ENCODE results near the gene CEP55.

Gene CEP55

DNA sequence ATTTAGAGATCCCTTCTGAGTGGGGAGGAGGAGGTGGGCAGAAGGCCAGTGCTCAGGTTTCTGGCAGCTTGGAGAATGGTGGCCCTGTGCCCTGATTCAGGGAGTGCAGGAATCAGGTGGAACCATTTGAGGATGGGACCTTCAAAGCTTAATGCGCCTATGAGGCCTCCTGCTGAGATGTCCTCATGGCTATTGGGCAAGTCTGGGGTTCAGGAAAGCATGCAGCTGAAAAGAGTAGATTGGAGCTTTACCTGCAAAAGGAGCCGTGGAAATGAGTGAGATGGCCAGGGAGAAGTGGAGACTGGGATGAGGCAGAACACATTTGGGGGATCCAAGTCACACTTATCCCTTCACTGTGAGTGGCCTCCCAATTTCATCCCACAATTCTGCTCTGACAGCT lies 76.2 kb downstream of the CEP55 start:
- Histone ChIP-seq H3K4me1 (ENCODE audit: control insufficient read depth, low read depth, low read length) (no peaks in the 10 kb centered on the region), H3K36me3 (ENCODE audit: control insufficient read depth, low read depth, low read length) (no peaks in the 10 kb centered on the region), H3K4me3 (ENCODE audit: low read length) (no peak overlapping the region), H3K27ac (ENCODE audit: low read length) (no peak overlapping the region), H3K9me3 (ENCODE audit: control insufficient read depth, low read depth, low read length) (no peaks in the 10 kb centered on the region), H3K27me3 (ENCODE audit: control insufficient read depth, insufficient read depth, low read length) (peaks cover 48% of the 10 kb centered on the region), H3K9ac (ENCODE audit: low read length) (no peak overlapping the region)

DNA sequence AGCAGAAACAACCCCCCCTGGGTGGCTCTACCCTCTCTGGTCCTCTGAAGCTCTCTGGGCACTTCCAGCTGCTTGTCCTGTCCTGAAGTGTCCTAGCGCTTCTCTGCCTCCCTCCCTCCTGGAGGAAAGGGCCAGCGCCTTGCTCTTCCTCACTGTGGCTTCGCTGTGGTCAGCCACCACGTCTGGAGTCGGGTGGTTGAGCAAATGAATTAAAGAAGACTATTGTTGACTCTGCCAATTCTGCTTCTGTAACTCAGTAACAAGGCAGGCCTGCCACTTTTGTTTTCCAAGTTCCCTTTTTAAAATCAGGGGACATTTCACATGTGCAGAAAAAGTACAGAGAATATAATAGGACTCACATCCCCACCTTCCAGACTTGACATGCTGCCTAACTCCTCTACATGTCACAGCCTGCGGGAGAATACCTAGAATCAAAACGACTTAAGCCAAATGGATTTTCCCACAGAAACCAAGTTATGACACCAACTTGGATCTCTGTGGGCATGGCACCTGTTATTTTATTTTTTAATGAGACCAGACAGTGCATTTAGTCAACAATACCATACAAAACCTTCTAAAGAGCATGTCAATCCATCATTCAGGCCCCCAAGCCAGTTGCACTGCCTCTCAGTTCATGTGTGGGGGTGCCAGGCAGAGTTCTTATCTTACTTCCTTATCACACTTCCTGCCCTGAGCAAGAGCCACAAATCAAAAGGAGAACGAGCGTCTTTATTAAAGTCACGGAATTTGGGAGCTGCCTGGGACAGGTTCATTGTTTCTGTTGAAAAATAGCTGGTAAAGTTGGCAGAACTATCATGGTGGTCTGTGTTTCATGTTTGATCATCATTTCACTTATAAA lies 76.9 kb downstream of the CEP55 start:
- Histone ChIP-seq H3K9ac (ENCODE audit: low read length) (no peak overlapping the region), H3K27ac (ENCODE audit: low read length) (no peak overlapping the region), H3K9me3 (ENCODE audit: control insufficient read depth, low read depth, low read length) (no peaks in the 10 kb centered on the region), H3K36me3 (ENCODE audit: control insufficient read depth, low read depth, low read length) (no peaks in the 10 kb centered on the region), H3K4me1 (ENCODE audit: control insufficient read depth, low read depth, low read length) (no peaks in the 10 kb centered on the region), H3K27me3 (ENCODE audit: control insufficient read depth, insufficient read depth, low read length) (peaks cover 41% of the 10 kb centered on the region), H3K4me3 (ENCODE audit: low read length) (no peak overlapping the region)

DNA sequence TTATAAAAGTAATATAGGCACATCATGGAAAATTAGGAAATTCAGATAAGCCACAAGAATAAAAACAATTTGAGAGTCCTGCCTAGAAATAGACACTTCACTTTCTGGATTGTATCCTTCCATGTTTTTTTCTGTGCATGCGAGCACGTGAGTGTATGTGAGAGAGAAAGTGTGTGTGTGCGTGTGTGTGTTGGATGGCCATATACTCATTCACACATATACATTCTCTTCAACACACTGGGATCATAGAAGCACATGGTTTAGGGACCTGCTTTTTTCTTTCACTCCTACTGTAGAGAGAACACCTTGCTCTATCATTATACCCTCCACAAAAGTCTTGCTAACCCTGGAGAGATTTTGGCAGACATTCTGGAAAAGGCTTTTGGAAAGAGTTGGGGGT lies 77.5 kb downstream of the CEP55 start:
- no peaks in the 10 kb centered on the region for H3K9me3 ChIP-seq (ENCODE audit: control insufficient read depth, low read depth, low read length)
- H3K9ac ChIP-seq (ENCODE audit: low read length), result no peak overlapping the region
- no peaks in the 10 kb centered on the region for H3K4me1 ChIP-seq (ENCODE audit: control insufficient read depth, low read depth, low read length)
- H3K27ac ChIP-seq (ENCODE audit: low read length), result no peak overlapping the region
- no peaks in the 10 kb centered on the region for H3K36me3 ChIP-seq (ENCODE audit: control insufficient read depth, low read depth, low read length)
- H3K27me3 ChIP-seq (ENCODE audit: control insufficient read depth, insufficient read depth, low read length), result peaks cover 35% of the 10 kb centered on the region
- H3K4me3 ChIP-seq (ENCODE audit: low read length), result no peak overlapping the region

DNA sequence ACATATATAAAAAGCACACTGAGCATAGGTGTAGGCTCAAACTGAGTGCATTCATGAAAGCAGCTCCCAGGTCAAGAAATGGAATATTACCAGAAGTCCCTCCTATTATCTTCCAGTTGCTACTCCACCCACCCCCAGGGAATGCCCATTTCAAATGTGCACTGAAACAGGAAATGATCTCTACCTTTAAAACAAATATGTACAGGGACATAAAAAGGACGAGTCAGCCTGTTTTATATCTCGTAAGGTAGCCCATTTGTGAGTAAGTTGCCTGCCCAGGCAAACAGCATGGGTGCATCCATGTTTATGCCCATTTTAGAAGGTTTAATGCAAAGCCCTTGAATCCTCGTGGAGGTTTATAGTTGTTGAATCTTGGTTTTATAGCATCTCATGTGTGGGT lies 80.5 kb downstream of the CEP55 start:
- Histone ChIP-seq H3K9me3 (ENCODE audit: control insufficient read depth, low read depth, low read length) (no peaks in the 10 kb centered on the region), H3K4me3 (ENCODE audit: low read length) (no peak overlapping the region), H3K9ac (ENCODE audit: low read length) (no peak overlapping the region), H3K27me3 (ENCODE audit: control insufficient read depth, insufficient read depth, low read length) (peaks cover 7% of the 10 kb centered on the region), H3K27ac (ENCODE audit: low read length) (no peak overlapping the region), H3K36me3 (ENCODE audit: control insufficient read depth, low read depth, low read length) (no peaks in the 10 kb centered on the region), H3K4me1 (ENCODE audit: control insufficient read depth, low read depth, low read length) (no peaks in the 10 kb centered on the region)

DNA sequence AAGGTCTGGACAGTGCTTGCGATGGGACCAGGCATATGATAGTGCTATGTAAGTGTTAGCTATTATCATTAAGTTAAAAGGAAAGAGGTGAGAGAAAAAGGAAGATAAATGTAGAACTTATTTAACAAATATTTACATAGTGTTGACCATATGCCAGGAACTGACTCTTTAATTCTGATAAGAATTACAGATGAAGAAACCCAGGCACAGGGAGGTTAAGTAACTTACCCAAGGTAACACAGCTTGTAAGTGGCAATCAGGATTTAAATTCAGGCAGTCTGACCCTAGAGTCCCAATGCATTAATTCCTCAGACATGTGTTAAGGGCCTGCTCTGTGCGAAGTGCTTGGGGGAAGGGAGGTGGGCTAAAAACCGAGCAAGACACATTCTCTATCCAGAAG lies 81.2 kb downstream of the CEP55 start:
- Histone ChIP-seq H3K27ac (ENCODE audit: low read length) (no peak overlapping the region), H3K9me3 (ENCODE audit: control insufficient read depth, low read depth, low read length) (no peaks in the 10 kb centered on the region), H3K4me3 (ENCODE audit: low read length) (no peak overlapping the region), H3K4me1 (ENCODE audit: control insufficient read depth, low read depth, low read length) (no peaks in the 10 kb centered on the region), H3K36me3 (ENCODE audit: control insufficient read depth, low read depth, low read length) (no peaks in the 10 kb centered on the region), H3K27me3 (ENCODE audit: control insufficient read depth, insufficient read depth, low read length) (no peaks in the 10 kb centered on the region), H3K9ac (ENCODE audit: low read length) (no peak overlapping the region)

Data from iPS-18a (cell line).